Measurements from ENCODE around the gene INPP5A.
"Not testable (repeated sequence)": the region's sequence is repeated elsewhere in the genome, so short reads cannot be mapped to it uniquely, and the experiment has no call there.

Gene INPP5A

DNA sequence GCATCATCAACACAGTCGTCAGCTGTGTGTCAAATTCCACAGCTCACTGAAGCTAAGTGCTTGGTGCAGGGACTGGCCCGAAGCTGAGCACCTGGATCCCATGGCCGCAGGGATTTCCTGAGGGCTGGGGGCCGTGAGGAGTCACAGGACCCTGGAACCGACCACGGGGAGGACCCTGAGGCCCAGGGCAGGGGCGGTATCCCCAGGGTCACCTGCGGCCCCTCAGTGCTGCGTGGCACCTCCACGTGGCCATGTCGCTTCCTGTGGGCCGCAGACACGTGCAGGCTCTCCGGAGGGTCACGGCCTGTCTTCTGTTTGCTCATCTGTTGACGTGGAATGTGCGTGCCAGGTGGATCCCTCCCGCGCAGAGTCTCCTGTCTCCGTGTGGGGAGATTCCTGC is 194.9 kb downstream of the INPP5A start:
- no peak for DNase-seq

DNA sequence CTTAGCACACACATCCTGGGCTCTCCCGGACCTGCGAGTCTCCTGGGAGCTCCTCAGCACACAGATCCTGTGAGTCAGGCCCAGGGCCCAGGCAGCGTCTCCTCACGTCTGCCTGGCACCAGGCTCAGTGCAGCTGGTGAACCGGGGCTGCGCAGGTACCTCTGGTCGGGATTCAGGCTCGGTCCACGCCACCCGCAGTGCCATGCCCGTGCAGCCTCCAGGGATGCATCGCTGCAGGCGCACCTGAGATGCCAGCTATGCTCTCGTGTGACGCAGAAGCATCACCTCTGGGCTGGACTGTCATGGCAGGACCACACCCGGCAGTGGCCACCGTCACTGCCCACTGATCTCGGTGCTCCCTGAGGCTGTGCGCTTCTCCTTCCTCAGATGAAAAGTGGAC is 196.3 kb downstream of the INPP5A start:
- DNase-seq = no peak

DNA sequence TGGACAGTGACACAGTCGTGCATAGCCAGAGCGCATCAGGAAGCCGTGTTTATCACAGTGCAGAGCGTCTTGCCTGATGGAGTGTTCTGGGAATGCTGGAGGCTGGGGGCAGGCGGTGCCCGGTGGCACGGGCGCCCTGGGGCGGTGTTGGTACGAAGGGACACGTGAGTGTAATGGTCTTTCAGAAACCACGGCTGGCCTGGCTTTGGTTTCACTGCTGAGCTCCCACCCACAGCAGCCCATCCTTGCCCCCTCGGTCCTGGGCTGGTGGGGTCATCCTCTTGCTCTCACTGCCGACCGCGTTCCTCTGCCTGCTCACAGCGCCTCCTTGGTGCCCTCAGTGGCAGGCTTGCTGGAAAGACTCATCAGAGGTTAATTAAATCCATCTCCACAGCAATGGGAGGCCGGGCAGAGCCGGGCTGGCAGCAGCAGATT is 197.8 kb downstream of the INPP5A start:
- no peak for DNase-seq

DNA sequence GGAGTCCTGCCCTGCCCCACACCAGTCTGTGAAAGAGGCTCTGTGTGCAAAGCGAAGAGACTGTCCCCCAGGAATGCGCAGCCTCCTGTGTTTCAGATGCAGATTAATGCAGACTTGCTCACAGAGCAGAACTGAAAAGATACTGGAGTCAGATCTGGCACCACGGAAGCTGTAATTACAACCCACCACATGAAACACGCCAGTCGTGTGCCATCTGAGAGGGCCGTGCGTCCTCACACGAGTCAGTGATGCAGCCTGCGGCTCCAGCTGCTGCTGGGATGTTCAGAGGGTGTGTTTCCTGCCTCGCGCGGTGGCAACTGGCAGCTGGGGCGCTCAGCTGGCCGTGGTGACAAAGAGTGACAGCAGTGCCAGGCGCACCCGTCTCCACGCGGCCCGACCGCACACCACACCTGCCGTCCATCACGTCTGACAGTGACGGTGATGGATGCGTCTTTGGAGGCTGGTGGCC is 198.4 kb downstream of the INPP5A start:
- no peak for DNase-seq

DNA sequence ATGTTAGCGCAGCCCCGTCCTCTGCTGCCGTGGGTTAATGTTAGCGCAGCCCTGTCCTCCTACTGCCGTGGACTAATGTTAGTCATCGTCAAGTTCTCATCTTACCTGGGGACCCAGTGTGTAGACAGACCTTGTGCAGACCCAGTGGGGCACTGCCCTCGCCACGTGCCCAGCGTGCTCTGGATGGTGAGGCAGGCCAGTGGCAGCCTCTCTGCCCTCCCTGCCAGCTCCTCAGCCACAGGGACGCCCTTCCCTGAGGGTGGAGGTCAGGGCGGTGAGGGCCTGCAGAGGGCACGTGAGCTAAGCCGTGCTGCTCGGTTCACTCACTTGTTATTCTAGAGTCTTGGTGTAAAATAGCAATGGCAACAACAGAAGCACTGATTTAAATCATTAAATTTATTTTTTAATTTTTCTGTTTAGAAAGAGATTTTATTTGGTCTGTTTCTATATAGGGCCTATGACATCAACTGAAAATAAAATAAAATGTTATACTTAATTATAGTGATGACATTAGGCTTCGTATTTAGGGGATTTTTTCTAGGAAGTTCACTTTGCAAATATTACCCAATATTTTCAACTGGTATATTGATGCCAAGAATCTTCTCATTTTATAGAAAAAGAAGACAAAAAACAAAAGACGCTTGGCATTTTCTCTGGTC is 199.9 kb downstream of the INPP5A start:
- DNase-seq = no peak

DNA sequence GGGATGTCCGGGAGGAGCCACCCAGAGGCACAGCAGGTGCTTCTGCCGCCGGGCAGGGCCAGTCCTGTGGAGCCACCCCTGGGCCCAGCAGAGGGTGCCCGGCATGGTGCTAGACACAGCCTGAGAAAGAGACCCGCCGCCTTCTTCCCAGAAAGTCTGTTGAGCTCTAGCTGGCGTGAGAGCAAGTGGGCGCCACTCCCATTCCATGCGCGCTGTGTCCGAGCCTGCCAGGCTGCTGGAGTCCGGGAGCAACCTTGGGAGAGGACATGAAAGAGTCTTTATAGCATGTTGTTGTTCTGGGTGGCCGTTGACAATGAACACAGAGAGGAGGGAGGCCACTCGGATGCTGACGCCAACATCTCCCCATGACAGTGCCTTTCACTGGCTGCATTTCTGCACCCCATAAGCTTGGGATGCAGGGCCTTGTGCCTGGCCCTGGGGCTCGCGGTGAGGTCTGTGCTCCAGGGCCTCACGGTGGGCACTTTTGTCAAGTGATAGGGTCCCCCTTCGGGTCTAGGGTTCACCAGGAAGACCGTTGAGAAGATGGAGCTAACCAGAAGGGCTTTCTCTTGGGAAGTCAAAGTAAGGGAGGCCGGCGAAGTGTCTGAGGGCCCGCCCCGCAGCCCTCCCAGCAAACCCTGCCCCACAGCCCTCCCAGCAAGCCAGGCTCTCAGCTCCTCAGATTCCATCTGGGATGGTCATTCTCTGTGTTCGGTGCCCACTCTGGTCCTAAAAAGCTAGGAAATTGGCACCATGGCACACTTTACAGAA is 201.1 kb downstream of the INPP5A start:
- no peak for DNase-seq

DNA sequence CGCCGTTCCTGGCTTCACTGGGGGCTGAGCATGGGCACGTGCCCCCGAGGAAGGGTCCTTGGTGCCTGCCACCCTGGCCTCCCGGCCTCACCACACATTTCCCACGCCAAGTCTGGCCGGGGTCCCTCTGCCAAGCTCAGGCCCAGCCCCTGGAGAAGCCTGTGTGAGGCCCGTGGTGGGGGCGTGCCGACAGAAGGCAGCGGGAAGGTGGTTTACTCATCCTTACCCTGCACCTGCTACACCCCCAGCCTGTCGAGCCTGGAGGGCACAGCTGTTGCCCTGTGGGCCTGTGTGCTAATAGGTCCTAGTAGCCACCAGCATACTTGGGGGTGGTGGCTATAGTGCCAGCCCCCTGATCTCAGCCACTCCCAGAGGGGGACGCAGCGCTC is 201.6 kb downstream of the INPP5A start:
- no peak for DNase-seq

DNA sequence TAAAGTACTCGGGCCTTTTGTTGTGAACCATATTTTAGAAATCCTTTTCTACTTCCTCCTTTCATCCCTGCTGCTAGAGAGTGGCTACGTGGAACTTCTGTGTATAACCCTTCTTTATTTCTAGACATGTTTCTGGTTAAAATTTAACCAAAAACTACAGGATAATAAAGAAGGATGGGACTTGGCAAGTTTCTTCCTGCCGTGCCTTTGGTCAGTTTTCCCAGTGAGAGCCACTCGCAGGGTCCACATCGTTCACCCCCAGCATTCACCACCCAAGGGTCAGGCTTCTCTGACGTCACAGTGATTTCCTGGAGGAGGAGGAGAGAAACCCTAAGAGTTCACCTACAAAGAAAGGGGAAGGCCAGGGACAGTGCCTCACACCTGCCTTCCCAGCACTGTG is 203.0 kb downstream of the INPP5A start:
- DNase-seq = no peak

DNA sequence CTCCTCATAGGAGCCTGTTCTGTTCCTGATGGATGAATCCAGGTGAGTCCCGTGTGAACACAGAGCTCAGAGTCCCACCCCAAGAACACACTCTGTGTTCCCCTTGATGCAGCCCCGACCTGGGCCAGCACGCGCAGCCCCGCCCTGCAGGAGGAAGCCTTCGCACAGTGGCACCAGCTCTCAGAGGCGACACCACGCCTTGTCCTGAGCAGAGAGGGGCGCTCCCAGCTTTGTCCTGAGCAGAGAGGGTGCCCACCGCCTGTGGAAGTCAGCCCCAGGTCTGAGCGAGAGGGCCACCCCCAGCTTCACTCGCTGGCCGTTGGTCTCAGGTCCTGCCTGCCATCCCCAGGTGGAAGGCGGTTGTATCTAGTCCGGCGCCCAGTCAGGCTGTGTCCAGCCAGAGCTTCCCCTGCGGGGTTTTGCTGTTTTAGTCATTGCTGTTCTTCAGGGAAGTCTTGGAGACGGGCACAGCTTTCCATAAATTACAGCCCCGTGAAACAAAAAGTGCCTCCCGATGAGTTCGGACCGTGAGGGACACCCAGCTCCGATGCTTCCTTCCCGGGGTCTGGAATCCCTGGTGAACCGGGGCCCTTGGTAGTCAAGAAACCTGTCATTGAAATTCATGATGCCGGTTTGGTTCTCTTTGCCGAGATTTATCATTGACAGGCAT is 204.7 kb downstream of the INPP5A start:
- DNase-seq = no peak

DNA sequence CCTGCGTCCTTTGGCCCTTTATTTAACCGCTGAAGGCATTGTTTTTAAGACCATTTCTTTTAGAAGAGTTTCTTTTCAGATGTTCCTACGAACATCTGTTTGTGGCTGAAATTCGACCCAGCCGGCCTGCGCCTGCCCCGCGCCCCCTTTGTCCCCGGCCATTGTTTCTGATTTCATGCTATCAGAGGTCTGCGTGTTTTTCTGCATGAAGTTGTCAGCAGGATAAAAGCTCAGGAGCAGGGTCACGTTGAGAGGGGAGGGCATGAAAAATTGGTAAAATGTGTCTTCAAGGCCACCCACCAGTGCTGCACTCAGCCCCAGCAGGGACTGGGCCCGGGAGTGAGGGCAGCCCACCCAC is 205.2 kb downstream of the INPP5A start:
- no peak for DNase-seq

DNA sequence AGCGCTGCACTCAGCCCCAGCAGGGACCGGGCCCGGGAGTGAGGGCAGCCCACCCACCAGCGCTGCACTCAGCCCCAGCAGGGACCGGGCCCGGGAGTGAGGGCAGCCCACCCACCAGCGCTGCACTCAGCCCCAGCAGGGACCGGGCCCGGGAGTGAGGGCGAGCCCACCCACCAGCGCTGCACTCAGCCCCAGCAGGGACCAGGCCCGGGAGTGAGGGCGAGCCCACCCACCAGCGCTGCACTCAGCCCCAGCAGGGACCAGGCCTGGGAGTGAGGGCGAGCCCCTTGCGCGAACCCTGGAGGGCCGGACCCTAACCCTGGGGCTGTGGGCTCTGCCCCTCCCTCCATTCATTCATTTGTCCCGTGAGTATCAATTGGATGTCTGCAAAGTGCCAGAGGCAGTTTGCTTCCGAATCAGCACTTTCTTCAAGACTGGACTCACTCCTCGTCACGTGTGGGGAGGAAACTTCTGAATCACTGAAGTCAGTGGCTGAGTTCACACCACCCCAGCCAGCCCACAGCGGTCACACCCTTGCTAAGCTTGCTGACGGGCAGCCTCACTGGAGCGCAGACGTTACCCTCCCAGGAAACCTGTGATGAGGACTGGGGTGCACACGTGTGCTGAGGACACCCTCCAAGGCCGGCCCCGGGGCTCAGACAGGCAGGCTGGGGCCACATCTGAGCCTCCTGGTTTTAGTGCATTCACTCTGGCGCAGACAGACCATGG is 205.8 kb downstream of the INPP5A start:
- DNase-seq = not testable (repeated sequence)

DNA sequence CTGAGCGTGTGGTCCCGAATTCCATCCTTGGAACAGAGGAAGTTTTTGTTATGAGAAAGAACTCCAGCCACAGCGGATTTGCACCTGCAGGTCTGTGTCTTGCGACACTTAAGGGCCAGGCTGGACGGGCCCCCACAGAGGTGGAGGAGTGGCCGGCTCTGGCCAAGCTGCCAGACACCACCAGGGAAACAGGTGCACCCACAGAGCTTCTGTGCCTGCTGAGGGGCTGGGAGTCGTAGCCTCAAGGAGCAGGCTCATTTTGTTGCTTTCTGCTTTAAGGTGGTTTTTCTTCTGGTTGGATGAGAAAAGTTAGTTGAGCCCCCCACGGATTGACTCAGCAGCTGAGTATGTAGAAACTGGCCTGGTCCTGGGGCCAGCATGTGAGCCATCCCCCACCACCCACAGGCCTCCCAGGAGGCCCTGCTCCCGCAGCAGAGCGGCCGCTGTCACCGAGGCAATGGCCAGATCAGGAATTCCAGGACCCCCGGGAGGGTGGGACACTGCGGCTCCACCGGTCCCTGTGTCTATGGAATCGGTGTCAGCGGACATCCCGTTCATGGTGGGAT is 206.4 kb downstream of the INPP5A start:
- no peak for DNase-seq

DNA sequence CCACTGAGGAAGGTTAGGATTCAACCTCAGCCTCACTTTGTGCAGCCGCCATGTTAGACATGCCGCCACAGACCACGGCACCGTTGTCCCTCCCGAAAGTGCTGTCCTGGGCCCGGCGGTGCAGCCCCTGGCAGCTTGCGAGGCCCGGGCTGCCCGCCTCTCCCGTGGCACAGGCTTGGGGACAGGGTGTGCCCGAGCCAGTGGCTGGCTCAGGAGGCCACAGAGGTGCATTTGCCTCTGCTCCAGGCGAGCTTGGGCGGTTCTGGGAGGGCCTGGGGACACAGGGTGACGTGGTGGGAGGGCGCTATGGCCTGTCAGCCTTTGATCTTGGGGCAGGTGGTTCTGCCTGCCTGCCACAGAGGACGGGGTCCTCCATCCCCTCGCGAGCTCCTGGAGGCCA is 207.3 kb downstream of the INPP5A start:
- no peak for DNase-seq

DNA sequence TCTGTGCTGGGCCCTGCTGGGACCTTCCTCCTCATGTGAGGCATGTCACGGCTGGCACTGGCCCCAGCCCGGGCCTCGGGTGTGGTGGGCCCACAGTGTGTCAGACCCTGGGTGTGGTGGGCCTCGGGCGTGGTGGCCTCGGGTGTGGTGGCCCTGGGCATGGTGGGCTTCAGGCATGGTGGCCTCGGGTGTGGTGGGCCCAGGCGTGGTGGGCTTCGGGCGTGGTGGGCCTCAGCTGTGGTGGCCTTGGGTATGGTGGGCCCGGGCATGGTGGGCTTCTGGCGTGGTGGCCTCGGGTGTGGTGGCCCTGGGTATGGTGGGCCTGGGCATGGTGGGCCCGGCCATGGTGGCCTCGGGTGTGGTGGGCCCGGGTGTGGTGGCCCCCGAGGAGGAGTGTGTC is 207.9 kb downstream of the INPP5A start:
- DNase-seq = no peak

DNA sequence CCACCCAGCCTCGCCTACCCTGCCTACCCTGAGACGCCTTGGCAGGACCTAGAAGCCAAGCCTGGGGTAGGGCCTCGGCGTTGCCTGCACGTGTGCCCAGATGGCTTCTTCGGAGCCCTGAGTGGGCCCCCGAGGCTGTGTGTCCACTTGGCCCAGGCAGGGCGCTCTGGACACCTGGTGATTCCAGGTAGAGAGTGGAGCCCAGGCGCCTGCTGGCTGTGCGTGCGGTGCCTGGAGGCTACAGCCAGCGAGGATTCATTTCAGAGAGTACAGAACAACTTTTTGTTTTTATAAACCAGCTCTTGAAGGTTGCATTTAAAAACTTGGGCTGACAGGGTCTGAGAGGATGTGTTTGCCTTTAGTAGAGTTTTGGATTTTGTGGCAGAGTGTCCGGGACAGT is 208.4 kb downstream of the INPP5A start:
- no peak for DNase-seq

DNA sequence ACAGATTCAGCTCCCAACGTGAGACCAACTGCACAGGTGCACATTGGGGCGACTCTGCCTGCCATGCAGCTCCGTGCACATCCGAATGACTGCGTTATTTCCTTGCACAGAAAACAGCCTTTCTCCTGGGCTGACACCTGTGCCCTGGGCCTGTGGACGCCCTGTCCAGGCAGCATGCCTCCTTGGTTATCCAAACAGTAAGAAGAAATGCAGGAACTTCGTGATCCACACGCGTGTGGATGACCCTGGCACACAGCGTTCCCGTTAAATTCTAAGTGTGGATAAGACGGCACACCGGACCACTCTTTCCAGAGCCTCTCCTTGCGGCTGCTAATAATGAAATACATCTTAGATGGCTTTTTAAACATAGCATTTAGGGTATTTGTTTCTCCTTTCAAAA is 208.8 kb downstream of the INPP5A start:
- no peak for DNase-seq

DNA sequence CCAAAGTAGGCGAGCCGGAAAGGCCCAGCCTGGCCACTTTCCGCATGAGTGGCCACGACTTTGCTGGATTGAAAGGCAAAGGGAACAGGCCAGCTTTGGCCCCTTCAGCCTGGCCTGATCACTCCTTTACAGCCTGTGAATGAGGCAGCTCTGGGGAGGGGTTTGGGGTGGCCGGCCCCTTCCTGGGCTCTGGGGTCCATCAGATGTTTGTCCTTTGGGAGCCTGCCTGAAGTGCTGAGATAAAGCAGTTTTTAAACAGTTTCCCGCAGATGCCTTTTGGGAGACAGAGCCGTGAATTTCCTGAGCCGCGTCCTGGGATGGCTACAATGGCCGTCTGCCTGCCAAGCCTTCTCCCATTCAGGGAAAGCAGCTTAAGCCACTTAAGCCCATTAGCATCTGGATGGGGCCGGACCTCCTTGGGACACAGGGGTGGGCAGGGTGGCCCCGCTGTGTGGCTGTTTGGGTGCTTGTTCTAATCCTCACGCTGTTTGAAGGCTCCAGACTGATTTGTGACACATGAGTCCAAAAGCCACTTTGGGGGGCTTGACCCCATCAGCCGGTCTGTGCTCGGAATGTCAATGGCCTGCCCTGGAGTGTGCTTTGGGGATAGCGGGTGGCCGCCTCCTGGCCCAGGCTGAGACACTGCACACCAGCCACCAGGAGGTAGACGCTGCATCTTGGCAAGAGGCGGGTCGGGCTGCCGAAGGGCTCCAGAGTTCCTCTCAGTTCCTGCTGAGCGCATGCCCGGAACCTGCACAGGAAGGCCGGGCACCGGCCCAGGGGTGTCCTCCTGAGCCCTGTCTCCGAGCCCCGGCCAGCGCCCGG is 209.4 kb downstream of the INPP5A start:
- DNase-seq = no peak

DNA sequence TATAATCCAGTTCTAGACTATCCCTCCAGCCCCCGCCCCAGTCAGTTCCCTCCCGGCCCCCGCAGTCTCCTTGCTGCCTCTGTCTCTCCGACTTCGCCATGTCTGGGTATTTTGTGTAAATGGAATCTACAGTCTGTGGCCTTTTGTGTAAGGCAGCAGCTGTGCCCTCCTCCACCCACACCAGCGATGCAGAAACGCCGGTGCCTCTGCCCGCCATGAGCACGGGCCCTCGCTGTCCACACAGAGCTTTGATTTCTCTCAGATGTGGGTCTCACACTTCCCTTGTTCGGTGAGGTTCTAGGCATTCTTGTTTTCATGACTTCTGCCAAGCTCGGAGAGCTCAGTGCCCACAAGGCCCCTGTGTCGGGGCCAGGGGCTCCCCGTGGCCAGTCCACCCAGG is 210.5 kb downstream of the INPP5A start:
- DNase-seq = no peak

DNA sequence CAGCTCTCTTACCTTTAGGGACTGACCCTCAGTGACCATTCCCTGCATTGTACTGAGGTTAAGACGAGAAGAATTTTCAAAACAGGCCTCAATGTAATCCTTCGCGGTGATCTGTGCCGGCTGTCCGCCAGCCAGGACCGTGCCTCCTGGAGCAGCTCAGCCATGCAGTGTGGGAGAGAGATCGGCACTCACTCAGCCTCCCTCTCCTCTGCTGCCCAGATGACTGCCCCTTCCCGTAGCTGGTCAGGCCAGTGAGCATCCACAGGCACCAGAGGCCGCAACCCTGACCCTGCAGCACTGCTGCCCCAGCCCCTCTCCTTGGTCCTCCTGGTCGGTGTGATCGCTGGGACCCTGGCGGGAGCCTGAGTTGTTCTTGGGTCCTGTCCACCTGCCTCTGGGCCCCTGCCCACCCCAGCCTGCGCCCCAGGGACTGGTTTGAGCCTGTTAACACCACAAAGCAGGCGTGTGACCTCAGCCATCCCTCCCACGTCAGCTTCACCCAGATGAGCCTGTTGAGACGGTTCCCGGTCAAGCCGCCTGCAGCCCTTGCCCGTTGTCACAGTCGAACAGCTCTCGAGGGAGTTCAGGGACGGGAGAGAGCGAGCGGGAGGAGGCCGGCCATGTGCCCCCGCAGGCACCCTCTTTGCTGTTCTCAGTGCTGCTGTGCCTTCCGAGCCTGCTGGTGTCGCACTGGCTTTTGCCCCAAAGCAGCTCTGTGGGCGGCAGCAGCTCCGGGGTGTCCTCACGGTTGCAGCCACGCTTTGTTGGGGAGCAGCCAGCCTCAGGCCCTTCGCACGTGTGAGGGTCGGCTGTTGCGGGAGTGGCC is 211.2 kb downstream of the INPP5A start:
- DNase-seq = no peak

DNA sequence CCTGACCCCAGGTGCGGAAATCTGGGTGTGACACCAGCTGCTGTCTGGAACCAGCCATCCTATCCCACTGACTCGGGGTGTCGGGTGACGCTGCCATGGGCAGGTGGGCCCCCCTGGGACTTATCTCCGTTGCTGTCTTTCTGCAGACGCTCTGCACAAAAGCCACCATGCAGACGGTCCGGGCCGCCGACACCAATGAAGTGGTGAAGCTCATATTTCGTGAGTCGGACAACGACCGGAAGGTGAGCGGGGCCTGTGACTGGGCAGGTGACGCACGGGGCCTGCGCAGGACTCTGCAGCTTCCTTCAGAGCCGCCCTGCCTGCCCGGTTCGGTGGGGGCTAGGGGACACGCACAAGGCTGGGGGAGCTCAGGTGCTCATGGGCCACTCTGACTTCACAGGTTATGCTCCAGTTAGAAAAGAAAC is 211.8 kb downstream of the INPP5A start:
- DNase-seq = no peak

DNA sequence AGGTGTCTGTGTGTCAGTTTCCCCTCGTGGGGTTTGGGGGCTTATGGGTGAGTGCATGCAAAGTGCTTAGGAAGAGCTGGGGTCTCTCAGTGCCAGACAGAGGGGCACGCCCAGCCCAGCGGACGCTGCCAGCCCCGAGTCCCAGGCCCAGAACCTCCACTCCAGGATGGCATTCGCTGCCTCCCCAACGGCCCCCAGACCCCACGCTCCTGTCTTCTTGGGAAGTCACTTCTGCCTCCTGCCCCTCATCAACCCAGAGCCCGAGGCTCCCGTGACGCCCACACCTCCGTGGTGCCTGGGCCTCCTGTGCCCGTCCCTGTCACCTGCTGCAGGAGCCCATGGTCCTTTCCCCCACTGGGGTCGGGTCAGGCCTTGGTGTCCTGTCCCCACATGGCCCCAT is 213.3 kb downstream of the INPP5A start:
- DNase-seq = no peak
